Skin of body (tissue), 2 donors: ENCODE measurements around the gene ABCC1. TPM values are rescaled to one million over a fixed set of nuclear protein-coding genes. Genes with fewer than 3 reads are reported as not detected.
"Not testable (repeated sequence)": the region's sequence is repeated elsewhere in the genome, so short reads cannot be mapped to it uniquely, and the experiment has no call there.

Experiments
- DNase-seq: peaks from one replicate; lab custom pipeline; 2025; lab: John Stamatoyannopoulos, UW
- total RNA-seq: library from RNA; depleted of rRNA; stranded (reverse); fragments of >200 nt; gene quantifications from one replicate; pipeline ENCODE4 v1.2.3, GENCODE V29; 2014

Gene ABCC1
- total RNA-seq, 1 donor from 2014 or later = 20.4 TPM

DNA sequence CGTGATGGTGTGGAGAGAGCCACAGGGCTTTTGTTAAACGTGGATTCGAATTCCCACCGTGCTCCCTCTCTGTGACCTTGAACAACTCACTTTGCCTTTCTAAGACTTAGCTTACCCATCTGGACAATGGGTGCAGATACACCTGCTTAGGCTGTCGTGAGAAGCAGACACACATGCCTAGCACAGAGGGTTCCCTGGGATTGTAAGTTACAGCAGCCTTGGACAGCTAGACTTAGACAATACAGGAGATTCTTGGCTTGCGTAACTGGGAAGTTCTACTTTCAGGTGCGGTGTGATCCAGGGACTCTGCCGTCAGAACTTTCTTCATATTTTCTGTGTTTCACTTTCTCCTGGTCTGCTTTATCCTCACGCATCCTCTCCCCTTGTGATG lies 127.0 kb downstream of the ABCC1 start:
- no peak for DNase-seq

DNA sequence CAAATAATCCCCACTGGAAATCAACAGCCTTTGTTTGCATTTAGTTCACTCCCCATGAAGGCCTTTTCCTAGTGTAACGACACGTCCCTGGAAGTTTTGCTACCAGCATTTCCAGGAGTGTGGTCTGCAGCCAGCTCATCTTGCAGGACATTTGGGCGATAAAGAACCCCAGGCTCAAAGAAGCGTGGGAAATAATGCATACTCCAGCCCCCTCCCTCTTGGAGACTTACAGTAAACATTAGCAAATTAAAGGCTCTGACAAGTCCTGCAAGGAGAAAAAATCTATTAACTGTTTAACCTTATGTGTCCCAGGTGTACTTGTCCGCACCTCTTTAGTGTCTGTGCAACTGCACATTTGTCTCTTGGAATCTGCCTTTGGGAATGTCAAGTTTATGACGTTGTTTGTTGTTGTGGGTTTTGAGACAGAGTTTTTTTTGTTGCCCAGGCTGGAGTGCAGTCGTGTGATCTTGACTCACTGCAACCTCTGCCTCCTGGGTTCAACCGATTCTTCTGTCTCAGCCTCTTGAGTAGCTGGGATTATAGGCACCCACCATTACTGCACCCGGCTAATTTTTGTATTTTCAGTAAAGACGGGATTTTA lies 131.1 kb downstream of the ABCC1 start:
- no peak for DNase-seq

DNA sequence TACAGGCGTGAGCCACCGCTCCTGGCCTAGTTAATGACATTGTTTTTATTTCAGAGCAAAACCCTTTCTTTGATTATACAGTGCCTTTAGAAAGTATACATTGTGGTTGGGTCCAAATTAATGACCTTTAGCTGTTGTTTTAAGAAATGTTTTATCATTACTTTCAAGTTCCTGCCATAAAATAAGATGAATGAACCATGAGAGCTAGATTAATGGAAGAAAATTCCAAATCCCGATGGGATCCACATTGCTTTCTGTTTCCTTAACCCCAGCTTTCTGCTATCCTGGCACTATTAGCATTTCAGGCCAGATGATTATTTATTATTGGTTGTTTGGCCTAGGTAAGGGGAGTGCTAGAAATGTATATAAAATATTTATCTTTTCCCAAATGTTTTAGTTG lies 131.7 kb downstream of the ABCC1 start:
- no peak for DNase-seq

DNA sequence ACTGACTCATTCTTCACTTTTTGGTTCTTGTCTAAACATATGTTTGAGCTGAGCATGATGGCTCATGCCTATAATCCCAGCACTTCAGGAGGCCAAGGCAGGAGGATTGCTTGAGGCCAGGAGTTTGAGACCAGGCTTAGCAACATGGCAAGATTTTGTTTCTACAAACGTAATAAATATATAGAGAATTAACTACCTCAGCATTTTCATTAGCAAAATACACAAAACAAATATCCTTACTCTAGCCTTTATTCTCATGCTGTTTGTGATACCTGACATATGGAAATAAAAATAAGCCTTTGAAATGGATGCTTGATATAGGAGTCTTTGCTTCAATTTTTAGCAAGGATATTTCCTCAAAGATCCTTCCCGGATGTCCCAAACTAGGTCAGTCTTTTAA lies 132.8 kb downstream of the ABCC1 start:
- no peak for DNase-seq

DNA sequence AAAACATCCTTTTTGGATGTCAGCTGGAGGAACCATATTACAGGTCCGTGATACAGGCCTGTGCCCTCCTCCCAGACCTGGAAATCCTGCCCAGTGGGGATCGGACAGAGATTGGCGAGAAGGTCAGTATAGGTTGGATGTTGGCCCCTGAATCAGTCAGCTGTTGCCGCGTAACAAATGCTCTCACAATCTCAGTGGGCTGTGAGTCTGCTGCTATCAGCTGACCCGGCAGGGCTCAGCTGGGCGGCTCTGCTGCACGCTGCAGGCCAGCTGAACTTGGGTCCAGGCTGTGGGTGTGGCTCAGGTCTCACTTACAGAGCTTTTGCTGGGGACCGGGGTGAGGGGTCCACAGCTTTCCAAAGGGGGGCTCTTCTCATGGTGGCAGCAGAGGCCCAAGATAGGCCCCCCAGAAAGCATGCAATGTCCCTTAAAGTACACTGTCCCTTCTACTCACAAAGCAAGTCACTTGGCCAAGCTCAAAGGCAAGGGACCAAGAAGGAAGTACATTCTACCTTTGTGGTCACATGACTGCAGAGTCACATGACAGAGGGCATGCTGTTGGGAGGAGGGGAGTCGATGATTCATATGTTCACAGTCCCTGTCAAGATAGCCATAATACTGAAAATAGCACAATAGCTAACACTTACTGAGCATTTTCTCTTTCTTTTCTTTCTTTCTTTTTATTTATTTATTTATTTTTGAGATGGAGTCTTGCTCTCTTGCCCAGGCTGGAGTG lies 134.2 kb downstream of the ABCC1 start:
- DNase-seq = no peak

DNA sequence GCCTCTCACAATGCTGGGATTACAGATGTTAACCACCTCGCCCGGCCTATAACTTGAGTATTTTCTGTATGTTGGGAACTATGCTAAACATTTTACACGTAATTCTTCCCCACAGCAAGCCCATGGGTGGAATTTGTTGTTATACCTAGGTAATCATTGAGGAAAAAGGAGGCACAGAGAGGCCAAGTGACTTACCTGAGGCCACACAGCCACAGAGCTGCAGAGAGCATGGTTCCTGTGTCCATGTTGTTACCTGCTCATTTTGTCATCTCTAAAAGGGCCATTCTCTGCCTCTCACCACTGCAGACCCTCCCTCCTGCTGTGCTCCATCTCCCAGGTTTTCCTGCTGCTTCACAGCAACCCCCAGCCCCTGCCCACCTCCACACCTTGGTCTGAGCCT lies 135.5 kb downstream of the ABCC1 start:
- no peak for DNase-seq

DNA sequence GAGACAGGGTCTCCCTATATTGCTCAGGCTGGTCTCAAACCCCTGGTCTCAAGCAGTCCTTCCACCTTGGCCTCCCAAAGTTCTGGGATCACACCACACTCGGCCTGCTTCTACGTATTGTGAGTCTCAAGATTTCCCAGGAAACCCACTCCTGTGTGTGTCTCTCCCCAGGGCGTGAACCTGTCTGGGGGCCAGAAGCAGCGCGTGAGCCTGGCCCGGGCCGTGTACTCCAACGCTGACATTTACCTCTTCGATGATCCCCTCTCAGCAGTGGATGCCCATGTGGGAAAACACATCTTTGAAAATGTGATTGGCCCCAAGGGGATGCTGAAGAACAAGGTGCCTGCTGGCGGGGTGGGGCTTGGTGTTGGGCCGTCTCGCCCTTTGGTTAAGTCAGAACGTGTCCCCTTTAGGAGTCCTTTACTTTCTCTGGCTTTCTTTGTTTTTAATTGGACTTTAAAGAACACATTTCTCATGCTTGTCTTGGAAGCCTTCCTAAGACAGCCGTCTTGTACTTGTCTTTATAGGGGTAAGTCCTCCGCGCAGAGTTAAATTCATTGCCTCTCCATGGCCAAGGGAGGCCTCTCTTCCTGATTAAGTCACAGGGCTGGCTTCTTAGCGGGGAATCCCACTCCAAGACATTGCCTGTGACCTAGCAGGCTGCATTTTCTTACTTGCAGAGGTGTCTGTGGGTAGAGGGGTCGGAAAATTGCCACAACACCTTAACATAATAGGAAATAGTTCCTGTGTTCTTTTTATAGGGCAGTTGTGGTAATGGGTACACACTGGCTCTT lies 137.4 kb downstream of the ABCC1 start:
- DNase-seq = no peak

DNA sequence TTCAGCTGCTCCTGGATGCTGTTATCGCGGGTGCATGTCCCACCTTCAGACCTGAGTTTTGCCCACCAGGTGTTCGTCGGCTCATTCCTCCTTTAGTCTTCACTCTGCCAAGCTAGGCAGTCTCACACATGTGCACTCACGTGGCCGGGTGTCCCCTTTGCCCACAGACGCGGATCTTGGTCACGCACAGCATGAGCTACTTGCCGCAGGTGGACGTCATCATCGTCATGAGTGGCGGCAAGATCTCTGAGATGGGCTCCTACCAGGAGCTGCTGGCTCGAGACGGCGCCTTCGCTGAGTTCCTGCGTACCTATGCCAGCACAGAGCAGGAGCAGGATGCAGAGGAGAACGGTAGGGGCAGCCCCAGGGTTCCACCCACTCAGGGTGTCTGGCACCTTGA lies 140.8 kb downstream of the ABCC1 start:
- DNase-seq = no peak

DNA sequence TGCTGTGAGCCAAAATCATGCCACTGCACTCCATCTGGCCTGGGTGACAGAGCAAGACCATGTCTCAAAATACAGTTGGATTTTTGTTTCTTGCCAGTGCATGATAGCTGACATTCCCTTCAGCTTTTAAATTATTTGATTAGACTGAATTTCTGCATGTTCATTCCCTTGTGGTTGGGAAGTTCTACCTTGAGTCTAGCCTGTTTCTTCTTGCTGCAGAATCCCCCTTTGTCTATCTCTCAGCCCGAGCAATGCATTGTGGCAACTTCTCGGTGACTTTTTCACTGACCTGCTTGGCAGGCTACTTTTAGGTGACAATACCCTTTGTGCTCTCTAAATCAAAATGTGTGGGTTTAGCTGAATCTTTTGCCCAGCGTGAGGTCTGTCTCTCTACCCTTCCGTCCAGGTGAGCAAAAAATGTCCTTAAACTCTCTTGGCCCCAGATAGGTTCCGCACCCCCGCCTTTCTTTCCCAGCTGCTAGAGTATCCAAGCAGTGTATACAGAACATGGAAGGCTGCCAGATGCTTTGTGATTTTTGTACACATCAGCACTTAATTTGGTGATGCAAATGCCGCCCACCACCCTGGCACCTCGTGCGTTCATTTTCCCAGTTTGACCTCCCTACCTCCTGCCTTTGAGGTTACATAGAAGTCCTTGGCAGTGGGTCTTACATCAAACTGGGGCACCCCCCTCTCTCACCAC lies 143.7 kb downstream of the ABCC1 start:
- DNase-seq = peak; percentile 29

DNA sequence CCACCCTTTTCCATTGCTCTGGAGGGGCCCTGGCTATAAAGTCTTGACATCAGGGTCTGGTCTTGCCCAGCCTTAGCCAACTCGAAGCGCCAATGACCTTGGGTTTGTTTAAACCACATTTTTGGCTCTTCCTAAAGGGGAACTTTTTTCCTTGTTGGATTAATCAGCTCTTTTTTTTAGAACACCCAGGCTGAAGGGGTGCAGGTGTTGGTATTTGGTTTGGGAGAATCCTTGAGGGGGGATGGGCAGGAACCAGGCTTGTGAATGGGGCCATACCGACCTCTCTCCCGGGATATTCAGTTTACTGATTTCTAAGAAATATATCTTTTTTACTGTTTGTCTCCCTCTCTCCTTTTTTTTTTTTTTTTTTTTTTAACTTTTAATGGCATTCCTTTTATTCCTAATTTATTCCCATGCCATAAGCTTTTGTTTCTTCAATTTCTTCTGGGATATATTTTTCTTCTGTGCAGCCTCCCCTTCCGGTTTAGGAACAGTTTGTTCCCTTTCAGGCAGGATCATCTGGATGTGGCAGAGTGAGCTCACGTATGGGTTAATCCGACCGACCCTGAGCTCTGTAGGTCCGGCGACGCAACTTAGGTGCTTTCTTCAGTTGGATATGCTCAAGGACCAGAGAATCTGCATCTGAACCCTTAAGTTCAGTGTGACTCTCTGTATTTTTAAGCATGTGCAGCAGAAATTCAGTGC lies 144.4 kb downstream of the ABCC1 start:
- no peak for DNase-seq

DNA sequence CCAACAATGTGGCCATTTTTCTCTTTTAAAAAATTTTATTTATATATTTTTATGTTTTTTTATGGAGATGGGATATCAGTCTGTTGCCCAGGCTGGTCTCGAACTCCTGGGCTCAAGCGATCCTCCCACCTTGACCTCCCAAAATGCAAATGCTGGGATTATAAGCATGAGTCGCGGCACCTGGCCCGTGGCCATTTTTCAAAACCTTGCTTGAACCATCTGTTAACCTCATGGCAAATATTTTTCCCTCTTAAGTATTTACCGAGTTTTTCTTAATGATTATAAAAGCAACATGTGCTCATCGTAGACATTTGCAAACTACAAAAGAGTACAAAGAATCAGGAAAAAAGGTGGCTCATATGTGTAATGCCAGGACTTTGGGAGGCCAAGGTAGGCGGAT lies 146.2 kb downstream of the ABCC1 start:
- no peak for DNase-seq

DNA sequence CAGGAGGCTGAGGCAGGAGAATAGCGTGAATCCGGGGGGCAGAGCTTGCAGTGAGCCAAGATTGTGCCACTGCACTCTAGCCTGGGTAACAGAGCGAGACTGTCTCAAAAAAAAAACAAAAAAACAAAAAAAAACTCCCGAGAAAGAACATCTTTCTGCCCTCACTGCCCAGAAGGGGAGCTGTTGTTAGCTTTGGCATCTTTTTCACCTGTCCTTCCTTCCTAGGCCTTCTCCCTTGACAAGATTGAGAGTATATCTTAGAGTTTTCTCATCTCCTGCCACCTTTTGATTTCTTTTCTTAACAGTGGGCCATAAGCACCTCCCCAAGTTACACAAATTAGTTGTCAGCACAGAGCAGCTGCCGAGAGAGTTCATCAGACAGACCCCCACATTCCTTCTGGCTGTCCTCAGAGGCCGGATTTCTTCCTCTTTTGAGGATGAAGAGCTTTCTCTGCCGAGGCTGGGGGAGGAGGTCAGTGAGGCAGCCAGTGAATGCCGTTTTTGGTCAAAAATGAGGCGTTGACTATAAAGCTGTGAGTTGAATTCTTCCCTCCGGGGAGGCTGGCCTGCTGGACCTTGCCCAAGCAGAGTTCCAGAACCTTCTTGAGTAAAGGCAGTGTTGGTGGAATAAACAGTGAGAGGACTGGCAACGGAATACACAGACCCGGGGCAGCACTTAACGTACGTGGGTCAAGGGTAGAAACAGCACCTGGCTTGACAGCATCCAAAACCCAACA lies 146.9 kb downstream of the ABCC1 start:
- DNase-seq = no peak

DNA sequence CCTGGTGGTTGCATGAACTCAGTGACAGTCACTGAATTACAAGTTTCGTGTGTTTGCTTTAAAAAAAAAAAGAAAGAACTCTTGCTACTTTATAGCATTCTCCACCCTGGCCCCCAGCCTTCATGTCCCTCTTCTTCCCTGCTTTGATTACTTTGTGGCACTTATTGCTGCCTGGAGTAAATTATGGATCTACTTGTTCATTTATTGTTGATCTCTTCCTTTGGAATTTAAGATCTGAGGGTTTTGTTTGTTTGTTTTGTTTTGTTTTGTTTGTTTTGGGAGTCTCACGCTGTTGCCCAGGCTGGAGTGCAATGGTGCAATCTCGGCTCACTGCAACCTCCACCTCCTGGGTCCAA lies 147.4 kb downstream of the ABCC1 start:
- no peak for DNase-seq

DNA sequence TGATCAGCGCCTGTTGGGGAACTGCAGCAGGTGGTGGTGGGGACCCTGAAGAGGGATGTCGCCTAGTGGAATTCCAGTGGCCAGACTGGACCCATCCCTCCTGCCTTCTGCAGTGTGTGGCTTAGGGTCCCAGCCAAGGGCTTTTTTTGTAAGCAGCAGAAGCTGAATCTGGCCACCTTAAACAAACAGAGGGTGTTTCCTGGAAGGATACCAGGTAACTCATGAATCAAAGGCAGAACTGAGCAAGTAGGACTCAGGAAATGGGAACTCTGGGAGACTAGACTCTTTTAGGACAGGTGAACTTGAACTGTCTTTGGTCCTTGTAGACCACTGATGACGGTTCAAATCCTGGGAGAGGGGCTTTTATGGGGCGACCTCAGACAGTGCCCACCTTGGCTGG lies 149.9 kb downstream of the ABCC1 start:
- DNase-seq = no peak

DNA sequence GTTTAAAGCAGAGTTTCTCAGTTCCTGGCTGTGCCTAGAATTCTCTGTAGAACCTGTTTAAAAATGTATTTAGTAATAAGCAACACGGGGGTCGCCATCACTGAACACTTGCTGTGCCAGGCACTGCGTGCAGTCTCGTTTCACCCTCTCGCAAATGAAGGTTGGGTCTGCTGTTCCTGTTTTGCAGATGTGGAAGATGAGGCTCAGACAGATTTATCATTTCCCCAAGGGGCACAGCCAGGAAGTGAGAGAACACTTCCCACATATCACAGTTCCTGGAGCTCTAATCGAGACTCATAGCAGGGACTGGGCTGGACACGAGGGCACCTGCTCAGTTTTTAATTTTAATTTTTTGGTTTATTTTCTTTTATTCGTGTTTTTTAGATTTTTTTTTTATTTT lies 151.2 kb downstream of the ABCC1 start:
- DNase-seq = no peak

DNA sequence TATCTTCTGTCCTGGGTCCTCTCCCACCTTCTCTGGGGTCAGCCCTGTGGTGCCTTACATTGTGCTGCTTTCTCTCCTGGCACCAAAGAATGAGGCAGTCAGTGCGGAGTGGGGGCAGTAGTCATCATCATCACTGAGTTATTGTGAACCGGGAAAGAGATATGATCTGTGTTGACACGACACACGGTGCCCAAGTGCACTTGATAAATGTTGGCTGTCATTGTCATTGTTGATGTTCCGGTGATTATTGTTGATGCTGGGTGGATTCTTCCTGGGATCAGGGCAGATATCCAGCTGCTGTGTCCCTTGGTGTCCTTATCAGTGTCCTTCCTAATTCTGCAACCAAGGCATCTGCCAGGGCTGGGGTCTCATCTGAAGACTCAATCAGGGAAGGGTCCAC lies 152.2 kb downstream of the ABCC1 start:
- DNase-seq = no peak

DNA sequence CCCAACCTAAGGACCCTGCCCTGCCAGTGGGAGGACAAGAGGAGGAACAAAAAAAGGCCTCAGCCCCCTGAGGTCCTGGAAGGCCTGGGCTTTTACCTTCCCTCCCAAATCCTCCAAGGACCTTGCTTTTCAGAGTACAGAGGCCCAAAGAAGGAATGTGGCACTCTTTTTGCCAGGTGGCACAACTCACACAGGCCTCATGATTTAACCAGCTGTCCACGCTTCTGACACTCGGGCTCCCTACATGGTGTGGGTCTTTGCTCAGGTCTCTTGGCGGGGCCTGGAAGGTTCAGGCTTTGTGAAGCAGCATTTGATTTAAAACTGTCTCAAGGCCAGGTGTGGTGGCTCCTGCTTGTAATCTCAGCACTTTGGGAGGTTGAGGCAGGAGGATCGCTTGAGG lies 153.3 kb downstream of the ABCC1 start:
- DNase-seq = no peak

DNA sequence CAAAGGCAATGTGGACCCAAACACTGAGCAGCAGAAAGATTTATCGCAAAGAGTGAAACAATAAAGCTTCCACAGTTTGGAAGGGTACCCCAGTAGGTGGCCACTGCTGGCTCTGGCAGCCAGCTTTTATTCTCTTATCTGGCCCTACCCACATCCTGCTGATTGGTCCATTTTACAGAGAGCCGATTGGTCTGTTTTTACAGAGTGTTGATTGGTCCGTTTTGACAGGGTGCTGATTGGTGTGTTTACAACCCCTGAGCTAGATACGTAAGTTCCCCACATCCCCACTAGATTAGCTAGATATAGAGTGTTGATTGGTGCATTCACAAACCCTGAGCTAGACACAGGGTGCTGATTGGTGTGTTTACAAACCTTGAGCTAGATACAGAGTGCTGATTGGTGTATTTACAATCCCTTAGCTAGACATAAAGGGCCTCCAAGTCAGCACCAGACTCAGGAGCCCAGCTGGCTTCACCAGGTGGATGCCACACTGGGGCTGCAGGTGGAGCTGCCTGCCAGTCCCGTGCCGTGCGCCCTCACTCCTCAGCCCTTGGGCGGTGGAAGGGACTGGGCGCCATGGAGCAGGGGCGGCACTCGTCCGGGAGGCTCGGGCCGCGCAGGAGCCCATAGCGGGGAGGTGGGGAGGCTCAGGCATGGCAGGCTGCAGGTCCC lies 154.9 kb downstream of the ABCC1 start:
- not testable (repeated sequence) for DNase-seq

DNA sequence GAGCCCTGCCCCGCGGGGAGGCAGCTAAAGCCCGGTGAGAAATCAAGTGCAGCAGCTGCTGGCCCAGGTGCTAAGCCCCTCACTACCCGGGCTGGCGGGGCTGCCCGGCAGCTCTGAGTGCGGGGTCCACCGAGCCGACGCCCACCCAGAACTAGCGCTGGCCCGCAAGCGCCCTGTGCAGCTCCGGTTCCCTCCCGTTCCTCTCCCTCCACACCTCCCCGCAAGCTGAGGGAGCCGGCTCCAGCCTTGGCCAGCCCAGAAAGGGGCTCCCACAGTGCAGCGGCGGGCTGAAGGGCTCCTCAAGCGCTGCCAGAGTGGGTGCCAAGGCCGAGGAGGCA lies 155.4 kb downstream of the ABCC1 start:
- not testable (repeated sequence) for DNase-seq

DNA sequence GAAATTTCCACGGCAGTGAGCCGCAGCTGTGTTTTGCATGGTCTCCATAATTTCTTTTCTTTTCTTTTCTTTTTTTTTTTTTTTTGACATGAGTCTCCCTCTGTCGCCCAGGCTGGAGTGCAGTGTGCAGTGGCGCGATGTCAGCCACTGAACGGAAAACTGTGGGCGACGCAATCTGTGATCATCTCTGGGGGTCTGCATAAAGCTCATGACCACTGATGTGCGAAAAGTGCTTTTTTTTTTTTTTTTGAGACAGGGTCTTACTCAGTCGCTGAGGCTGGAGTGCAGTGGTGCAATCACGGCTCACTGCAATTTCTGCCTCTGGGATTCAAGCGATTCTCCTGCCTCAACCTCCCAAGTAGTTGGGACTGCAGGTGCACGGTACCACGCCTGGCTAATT lies 156.2 kb downstream of the ABCC1 start:
- no peak for DNase-seq
